ENCODE measurements around the gene GPR62. TPM values are rescaled to one million over a fixed set of nuclear protein-coding genes. Genes with fewer than 3 reads are reported as not detected.
A peak's percentile ranks its signal among the peaks of the same experiment; 100 is the strongest.
"Not testable (repeated sequence)": the region's sequence is repeated elsewhere in the genome, so short reads cannot be mapped to it uniquely, and the experiment has no call there.

Gene GPR62, protein sequence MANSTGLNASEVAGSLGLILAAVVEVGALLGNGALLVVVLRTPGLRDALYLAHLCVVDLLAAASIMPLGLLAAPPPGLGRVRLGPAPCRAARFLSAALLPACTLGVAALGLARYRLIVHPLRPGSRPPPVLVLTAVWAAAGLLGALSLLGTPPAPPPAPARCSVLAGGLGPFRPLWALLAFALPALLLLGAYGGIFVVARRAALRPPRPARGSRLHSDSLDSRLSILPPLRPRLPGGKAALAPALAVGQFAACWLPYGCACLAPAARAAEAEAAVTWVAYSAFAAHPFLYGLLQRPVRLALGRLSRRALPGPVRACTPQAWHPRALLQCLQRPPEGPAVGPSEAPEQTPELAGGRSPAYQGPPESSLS
- total RNA-seq, result not detected
- polyA plus RNA-seq, result 0.32 TPM

GRCh38 chr3:51955175-51955892, at the start of gene GPR62:
Gene GPR62 (plus strand): TSS chr3:51955381. CDS start chr3:51955653, 272 bp downstream.
- DNase-seq (ENCODE audit: extremely low spot score), result no peak
- Histone ChIP-seq H3K4me3 (ENCODE audit: low read depth, low read length) (peak within 1 kb of the TSS; percentile 27), H3K4me1 (ENCODE audit: insufficient read depth) (no peaks in the 10 kb centered on the region), H3K27ac (ENCODE audit: low read depth) (peak within 1 kb of the TSS; percentile 61), H3K36me3 (ENCODE audit: insufficient read depth) (no peaks in the 10 kb centered on the region)
- 25% methylated on average over 33 of the region's 33 CpGs for WGBS

- Histone ChIP-seq H3K4me3 (ENCODE audit: low read depth, low read length) (no peak overlapping the region), H3K4me1 (ENCODE audit: insufficient read depth) (no peaks in the 10 kb centered on the region), H3K27ac (ENCODE audit: low read depth) (no peak overlapping the region), H3K36me3 (ENCODE audit: insufficient read depth) (no peaks in the 10 kb centered on the region)
- no peak for DNase-seq (ENCODE audit: extremely low spot score)
- WGBS, result 75% methylated on average over 4 of the region's 4 CpGs
Observed at GRCh38 chr3:51908026-51908425, 47.2 kb upstream of the GPR62 start.

- no peak for DNase-seq (ENCODE audit: extremely low spot score)
- no peaks in the 10 kb centered on the region for H3K36me3 ChIP-seq (ENCODE audit: insufficient read depth)
- H3K4me3 ChIP-seq (ENCODE audit: low read depth, low read length), result no peak overlapping the region
- H3K4me1 ChIP-seq (ENCODE audit: insufficient read depth), result no peaks in the 10 kb centered on the region
- H3K27ac ChIP-seq (ENCODE audit: low read depth), result no peak overlapping the region
- 40% methylated on average over 5 of the region's 5 CpGs for WGBS
Observed at GRCh38 chr3:51916418-51916817, 38.8 kb upstream of the GPR62 start.

- Histone ChIP-seq H3K36me3 (ENCODE audit: insufficient read depth) (no peaks in the 10 kb centered on the region), H3K27ac (ENCODE audit: low read depth) (no peak overlapping the region), H3K4me1 (ENCODE audit: insufficient read depth) (no peaks in the 10 kb centered on the region), H3K4me3 (ENCODE audit: low read depth, low read length) (no peak overlapping the region)
- 75% methylated on average over 11 of the region's 11 CpGs for WGBS
- DNase-seq (ENCODE audit: extremely low spot score), result no peak
Observed at GRCh38 chr3:51921081-51921578, 34.1 kb upstream of the GPR62 start.

DNA sequence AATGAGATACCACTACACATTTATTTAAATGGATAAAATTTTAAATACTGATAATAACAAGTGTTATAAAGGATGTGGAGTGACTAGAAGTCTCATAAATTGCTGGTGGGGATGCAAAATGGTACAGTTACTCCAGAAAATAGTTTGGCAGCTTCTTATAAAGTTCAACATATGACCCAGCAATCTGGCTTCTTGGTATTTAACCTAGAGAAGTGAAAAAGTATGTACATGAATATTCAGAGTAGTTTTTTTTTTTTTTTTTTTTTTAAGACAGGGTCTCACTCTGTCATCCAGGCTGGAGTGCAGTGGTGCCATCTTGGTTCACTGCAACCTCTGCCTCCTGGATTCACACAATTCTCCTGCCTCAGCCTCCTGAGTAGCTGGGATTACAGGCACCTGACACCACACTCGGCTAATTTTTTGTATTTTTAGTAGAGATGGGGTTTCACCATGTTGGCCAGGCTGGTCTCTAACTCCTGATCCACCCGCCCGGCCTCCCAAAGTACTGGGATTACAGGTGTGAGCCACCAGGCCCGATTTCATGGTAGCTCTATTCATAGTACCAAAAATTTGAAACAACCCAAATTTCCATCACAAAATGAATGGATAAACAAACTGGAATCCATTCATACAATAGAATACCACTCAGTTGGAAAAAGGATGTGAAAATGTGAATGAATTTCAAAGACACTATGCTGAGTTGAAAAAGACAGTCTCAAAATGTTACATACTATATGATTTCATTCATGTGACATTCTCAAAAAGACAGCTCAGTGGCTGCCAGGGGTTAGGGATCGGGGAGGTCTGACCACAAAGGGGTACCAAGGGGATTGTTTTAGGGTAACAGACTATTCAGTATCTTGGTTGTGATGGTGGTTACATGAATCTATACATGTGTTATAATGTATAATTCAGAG, 27.9 kb upstream of the GPR62 start:
- H3K36me3 ChIP-seq (ENCODE audit: insufficient read depth), result no peaks in the 10 kb centered on the region
- 88% methylated on average over 5 of the region's 5 CpGs for WGBS
- H3K4me1 ChIP-seq (ENCODE audit: insufficient read depth), result no peaks in the 10 kb centered on the region
- no peak for DNase-seq (ENCODE audit: extremely low spot score)
- no peak overlapping the region for H3K4me3 ChIP-seq (ENCODE audit: low read depth, low read length)
- no peak overlapping the region for H3K27ac ChIP-seq (ENCODE audit: low read depth)

DNA sequence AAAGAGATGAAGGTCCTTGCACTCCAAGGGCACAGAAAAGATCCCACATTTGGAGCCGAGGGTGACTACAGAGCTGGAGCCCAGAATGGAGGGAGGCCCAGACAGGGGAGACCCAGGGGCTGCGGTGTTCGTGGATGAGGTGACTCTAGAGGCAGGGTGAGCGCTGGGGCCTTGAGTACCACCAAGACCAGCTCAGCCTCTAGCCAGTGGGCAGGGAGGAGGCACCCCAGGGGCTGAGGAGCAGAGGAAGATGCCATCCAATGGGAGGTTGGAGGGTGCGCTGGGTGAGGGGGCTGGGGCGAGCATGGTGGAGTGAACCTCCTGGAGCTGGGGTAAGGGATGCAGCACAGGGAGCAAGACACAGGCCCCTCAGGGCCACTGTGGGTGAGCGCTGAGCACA, 26.7 kb upstream of the GPR62 start:
- H3K4me1 ChIP-seq (ENCODE audit: insufficient read depth), result no peaks in the 10 kb centered on the region
- no peak for DNase-seq (ENCODE audit: extremely low spot score)
- no peak overlapping the region for H3K27ac ChIP-seq (ENCODE audit: low read depth)
- no peaks in the 10 kb centered on the region for H3K36me3 ChIP-seq (ENCODE audit: insufficient read depth)
- 94% methylated on average over 7 of the region's 7 CpGs for WGBS
- H3K4me3 ChIP-seq (ENCODE audit: low read depth, low read length), result no peak overlapping the region

DNA sequence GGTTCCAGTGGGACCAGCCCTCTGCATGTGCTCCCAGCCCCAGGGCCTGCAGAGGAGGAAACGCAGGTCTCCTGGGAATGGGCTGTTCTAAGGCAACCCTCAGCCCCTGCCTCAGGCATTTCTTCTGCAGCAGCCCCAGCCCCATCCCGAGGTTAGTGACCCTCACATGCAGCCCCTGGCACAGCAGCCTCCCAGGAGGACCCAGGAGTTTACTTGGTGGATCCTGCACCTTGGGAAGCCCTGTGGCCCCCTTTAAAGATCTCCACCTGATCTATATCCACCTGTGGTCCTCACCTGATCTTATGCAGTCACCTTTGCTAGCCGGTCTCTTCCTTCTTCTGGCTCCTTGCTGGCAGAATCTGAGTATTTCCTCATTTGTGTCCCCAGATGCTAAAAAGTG, 26.2 kb upstream of the GPR62 start:
- not testable (repeated sequence) for H3K36me3 ChIP-seq (ENCODE audit: insufficient read depth); H3K4me1 ChIP-seq (ENCODE audit: insufficient read depth); H3K27ac ChIP-seq (ENCODE audit: low read depth); H3K4me3 ChIP-seq (ENCODE audit: low read depth, low read length); DNase-seq (ENCODE audit: extremely low spot score)
- 84% methylated on average over 3 of the region's 3 CpGs for WGBS

GRCh38 chr3:51929420-51930003, 25.7 kb upstream of the GPR62 start:
- Histone ChIP-seq H3K4me3 (ENCODE audit: low read depth, low read length) (no peak overlapping the region), H3K4me1 (ENCODE audit: insufficient read depth) (no peaks in the 10 kb centered on the region), H3K27ac (ENCODE audit: low read depth) (no peak overlapping the region), H3K36me3 (ENCODE audit: insufficient read depth) (no peaks in the 10 kb centered on the region)
- WGBS, result 72% methylated on average over 5 of the region's 5 CpGs
- no peak for DNase-seq (ENCODE audit: extremely low spot score)

- 95% methylated on average over 1 of the region's 1 CpG for WGBS
- no peak for DNase-seq (ENCODE audit: extremely low spot score)
- Histone ChIP-seq H3K4me3 (ENCODE audit: low read depth, low read length) (no peak overlapping the region), H3K27ac (ENCODE audit: low read depth) (no peak overlapping the region), H3K4me1 (ENCODE audit: insufficient read depth) (no peaks in the 10 kb centered on the region), H3K36me3 (ENCODE audit: insufficient read depth) (no peaks in the 10 kb centered on the region)
Observed at GRCh38 chr3:51930439-51930838, 24.7 kb upstream of the GPR62 start.

GRCh38 chr3:51931756-51932155, 23.4 kb upstream of the GPR62 start:
- no peaks in the 10 kb centered on the region for H3K36me3 ChIP-seq (ENCODE audit: insufficient read depth)
- 92% methylated on average over 6 of the region's 6 CpGs for WGBS
- H3K27ac ChIP-seq (ENCODE audit: low read depth), result no peak overlapping the region
- H3K4me1 ChIP-seq (ENCODE audit: insufficient read depth), result no peaks in the 10 kb centered on the region
- no peak for DNase-seq (ENCODE audit: extremely low spot score)
- no peak overlapping the region for H3K4me3 ChIP-seq (ENCODE audit: low read depth, low read length)

DNA sequence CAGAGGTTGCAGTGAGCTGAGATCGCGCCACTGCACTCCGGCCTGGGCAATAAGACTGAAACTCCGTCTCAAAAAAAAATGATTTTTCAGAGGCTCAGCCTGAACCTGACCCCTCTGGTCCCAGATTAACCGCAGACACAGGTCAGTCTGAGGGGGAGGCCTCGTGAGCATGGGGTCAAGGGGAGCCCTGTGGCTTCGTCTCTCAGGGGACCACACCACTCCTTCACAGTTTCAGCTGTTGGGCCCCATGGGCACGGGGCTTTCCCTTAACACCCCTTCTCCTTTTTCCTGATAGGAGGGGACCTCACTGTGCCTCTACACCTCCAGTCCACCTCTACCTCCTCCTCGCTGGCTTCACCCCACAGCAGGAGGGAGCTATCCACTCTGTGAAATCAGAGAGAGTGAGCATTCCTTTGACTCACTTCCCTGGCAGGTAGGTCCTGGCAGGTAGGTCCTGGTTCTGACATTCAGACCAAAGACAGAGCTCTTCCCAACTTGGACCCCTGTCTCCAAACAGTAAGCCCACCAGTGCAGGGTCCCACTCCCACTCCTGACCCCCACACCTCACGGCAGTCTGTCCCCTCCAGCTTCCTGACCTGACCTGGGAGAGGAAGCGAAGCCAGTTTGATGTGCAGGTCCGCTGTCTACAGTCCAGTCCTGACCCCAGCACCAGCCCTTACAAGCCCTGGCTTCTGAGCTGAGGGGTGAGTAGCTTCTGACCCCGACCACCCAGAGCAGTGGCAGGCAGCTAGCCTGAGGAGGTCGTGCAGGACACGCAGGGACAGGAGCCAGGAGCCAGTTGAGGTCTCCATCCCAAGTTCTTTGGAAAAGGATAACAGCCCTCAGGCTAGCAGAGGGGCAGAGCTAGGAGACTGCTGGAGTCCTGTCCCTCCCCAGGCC, 22.5 kb upstream of the GPR62 start:
- no peak for DNase-seq (ENCODE audit: extremely low spot score)
- H3K4me1 ChIP-seq (ENCODE audit: insufficient read depth), result no peaks in the 10 kb centered on the region
- no peak overlapping the region for H3K4me3 ChIP-seq (ENCODE audit: low read depth, low read length)
- WGBS, result 91% methylated on average over 15 of the region's 15 CpGs
- H3K27ac ChIP-seq (ENCODE audit: low read depth), result no peak overlapping the region
- no peaks in the 10 kb centered on the region for H3K36me3 ChIP-seq (ENCODE audit: insufficient read depth)

DNA sequence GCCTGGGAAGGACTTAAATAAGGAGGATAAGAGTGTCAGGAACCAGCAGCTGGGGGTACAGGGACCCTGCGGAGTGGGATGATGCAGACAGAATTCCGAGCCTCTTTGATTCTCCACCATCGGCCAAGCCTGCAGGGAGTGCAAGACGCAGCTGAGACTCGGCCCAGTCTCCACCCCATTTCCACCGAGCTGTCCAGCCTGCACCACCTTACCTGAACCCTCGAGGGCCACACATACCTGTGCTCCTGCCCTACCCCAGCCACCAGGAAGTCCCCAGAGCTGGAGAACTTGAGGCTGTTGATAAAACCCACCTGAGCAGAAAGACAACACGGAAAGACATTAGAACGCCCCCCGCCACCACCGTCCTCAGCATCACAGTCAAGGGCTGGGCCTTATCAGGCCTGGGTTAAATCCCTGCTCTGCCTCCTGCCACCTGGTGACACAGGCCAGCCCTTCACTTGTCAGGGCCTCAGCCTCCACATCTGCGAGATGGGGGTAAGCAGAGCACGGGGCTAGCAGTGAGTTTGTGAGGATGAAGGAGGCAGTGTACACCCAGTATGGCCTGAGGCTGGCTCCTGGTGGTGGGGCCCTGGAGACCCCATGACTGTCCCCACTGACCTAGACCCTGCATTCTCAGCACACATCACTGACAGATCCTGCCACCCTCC, 21.6 kb upstream of the GPR62 start:
- no peak for DNase-seq (ENCODE audit: extremely low spot score)
- Histone ChIP-seq H3K27ac (ENCODE audit: low read depth) (no peak overlapping the region), H3K4me1 (ENCODE audit: insufficient read depth) (no peaks in the 10 kb centered on the region), H3K4me3 (ENCODE audit: low read depth, low read length) (no peak overlapping the region), H3K36me3 (ENCODE audit: insufficient read depth) (no peaks in the 10 kb centered on the region)
- WGBS, result 91% methylated on average over 13 of the region's 13 CpGs
